Activated T-cell treated with anti-CD3 and anti-CD28 coated beads, Interleukin-2, amount 50 U/mL, for 48 hours (primary cell): ENCODE results near the gene ATP6V0A1.
A peak's percentile ranks its signal among the peaks of the same experiment; 100 is the strongest.
"Not testable (repeated sequence)": the region's sequence is repeated elsewhere in the genome, so short reads cannot be mapped to it uniquely, and the experiment has no call there.

Source experiments
- DNase-seq, 2 experiments: peaks; one replicate each; pipeline ENCODE4 v3.0.0-alpha.2; 2020

Gene ATP6V0A1

GRCh38 chr17:42458497-42459255, at the start of gene ATP6V0A1:
TSS of gene ATP6V0A1 (plus strand) at chr17:42458878. CDS start at chr17:42460895, 2,017 bp downstream.
- DNase-seq: peak; percentile 94 to 95

GRCh38 chr17:42409523-42410318, 49.0 kb upstream of the ATP6V0A1 start:
- no peak for DNase-seq

- no peak for DNase-seq
These were observed 48.4 kb upstream of the ATP6V0A1 start for GRCh38 chr17:42410319-42410685.

- DNase-seq: no peak
These were observed 47.3 kb upstream of the ATP6V0A1 start for GRCh38 chr17:42411361-42411760.

- DNase-seq: no peak
These were observed 46.6 kb upstream of the ATP6V0A1 start for GRCh38 chr17:42411905-42412679.

GRCh38 chr17:42413464-42414040, 45.1 kb upstream of the ATP6V0A1 start:
- DNase-seq: no peak

GRCh38 chr17:42414704-42415409, 43.8 kb upstream of the ATP6V0A1 start:
- DNase-seq: peak; percentile 67 to 70

GRCh38 chr17:42417981-42418380, 40.7 kb upstream of the ATP6V0A1 start:
- DNase-seq: not testable (repeated sequence)

- DNase-seq: no peak
These were observed 37.6 kb upstream of the ATP6V0A1 start for GRCh38 chr17:42421136-42421506.

GRCh38 chr17:42421507-42422338, 37.0 kb upstream of the ATP6V0A1 start:
- peak in 1 of 2 experiments; percentile 51 for DNase-seq

- DNase-seq: peak; percentile 58 to 63
These were observed 36.2 kb upstream of the ATP6V0A1 start for GRCh38 chr17:42422412-42422957.

- peak; percentile 46 to 61 for DNase-seq
These were observed 35.5 kb upstream of the ATP6V0A1 start, which contains the start of gene CAVIN1 for GRCh38 chr17:42422958-42423712. TSS of gene CAVIN1 (minus strand) at chr17:42423256. CDS start at chr17:42423097, 159 bp downstream.

GRCh38 chr17:42423766-42424165, 34.9 kb upstream of the ATP6V0A1 start:
- DNase-seq: no peak

GRCh38 chr17:42424991-42425610, 33.6 kb upstream of the ATP6V0A1 start:
- no peak for DNase-seq

GRCh38 chr17:42428141-42428944, 30.3 kb upstream of the ATP6V0A1 start:
- no peak for DNase-seq

- DNase-seq: no peak
These were observed 28.8 kb upstream of the ATP6V0A1 start for GRCh38 chr17:42429726-42430447.

GRCh38 chr17:42431758-42432161, 26.9 kb upstream of the ATP6V0A1 start:
- no peak for DNase-seq

GRCh38 chr17:42436391-42436790, 22.3 kb upstream of the ATP6V0A1 start:
- no peak for DNase-seq
